Ishikawa (cell line): ENCODE results near the gene CFAP107.

Source experiments
- CEBPB ChIP-seq: IDR thresholded peaks from 2 replicates; pipeline ENCODE4 v1.6.1; 2012
- EGR1 ChIP-seq: IDR thresholded peaks from 2 replicates; pipeline ENCODE4 v1.6.1; 2012
- MAX ChIP-seq: IDR thresholded peaks from 2 replicates; pipeline ENCODE4 v1.6.1; 2012
- NFIC ChIP-seq: IDR thresholded peaks from 2 replicates; pipeline ENCODE4 v1.6.1; 2012
- RAD21 ChIP-seq: IDR thresholded peaks from 2 replicates; pipeline ENCODE4 v1.6.1; 2012; ENCODE audit warnings: low read depth
- TAF1 ChIP-seq: IDR thresholded peaks from 2 replicates; pipeline ENCODE4 v1.6.1; 2012; ENCODE audit warnings: low read depth, mild to moderate bottlenecking
- USF1 ChIP-seq: IDR thresholded peaks from 2 replicates; pipeline ENCODE4 v1.6.1; 2012

GRCh38 chr1:12775443-12775842, 29.4 kb downstream of the CFAP107 start:
- TF ChIP-seq CEBPB: no peak
- TF ChIP-seq MAX: no peak
- no peak for TF ChIP-seq TAF1
- TF ChIP-seq EGR1: no peak
- TF ChIP-seq USF1: no peak
- no peak for TF ChIP-seq NFIC
- no peak for TF ChIP-seq RAD21
